WTC11 (cell line): ENCODE data around the gene PSMF1.

Experiments used
- CREM ChIP-seq: sonication (generic); formaldehyde crosslinking; IDR thresholded peaks from 2 replicates; pipeline ENCODE4 v1.8.1; 2022; ENCODE audit warnings: mild to moderate bottlenecking, missing genetic modification reagents, moderate library complexity
- CTCF ChIP-seq: fragments of 200-600 bp; IDR thresholded peaks from 2 replicates; pipeline ENCODE4 v1.8.0; 2022; ENCODE audit warnings: antibody characterized with exemption
- FOXP4 ChIP-seq: sonication (generic); formaldehyde crosslinking; IDR thresholded peaks from 2 replicates; pipeline ENCODE4 v1.8.0; 2022; ENCODE audit warnings: mild to moderate bottlenecking, missing genetic modification reagents
- SP1 ChIP-seq: sonication (generic); formaldehyde crosslinking; conservative IDR thresholded peaks from 2 replicates; pipeline ENCODE4 v1.8.1; 2022; ENCODE audit warnings: missing genetic modification reagents

- TF ChIP-seq FOXP4 (CRISPR knock-in tag) (no peak), SP1 (CRISPR knock-in tag) (no peak), CTCF (no peak), CREM (CRISPR knock-in tag) (no peak)
These were observed 84.5 kb downstream of the PSMF1 start, which contains the start of gene C20orf202 for GRCh38 chr20:1202762-1203504.
